ENCODE results near the gene CRYBG1. TPM values are rescaled to one million over a fixed set of nuclear protein-coding genes. Genes with fewer than 3 reads are reported as not detected.

Gene CRYBG1
- total and polyA plus RNA-seq, 2 of the 13 experiments (the other 11 are each of a cell fraction or from before 2014, with no cell fraction given) = 10.1 to 21.9 TPM

DNA sequence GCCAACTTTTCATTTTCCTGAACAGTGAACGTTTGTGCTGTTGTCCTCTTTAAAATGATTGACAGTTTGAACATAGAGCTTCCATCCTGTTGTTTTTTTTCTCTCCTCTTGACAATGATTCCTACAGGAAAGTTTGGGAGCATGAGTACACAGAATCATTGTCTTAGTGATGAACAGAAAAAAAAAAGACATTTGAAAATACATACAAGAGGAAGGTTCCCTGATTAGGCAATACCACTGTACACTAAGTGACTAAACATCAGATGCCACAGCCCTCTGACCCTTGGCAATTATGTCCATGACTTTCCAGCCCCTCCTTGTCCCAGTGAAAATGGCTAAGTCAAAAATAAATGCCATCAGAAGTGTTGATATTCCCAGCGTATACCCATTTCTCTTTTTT lies 197.3 kb downstream of the CRYBG1 start (continued):
- TF ChIP-seq SOX13 (IDR thresholded peaks at IDR 0.05) = peak; percentile 72
- TF ChIP-seq SOX13 (CRISPR knock-in tag; conservative IDR thresholded peaks at IDR 0.05 in 1 of 2, IDR thresholded peaks at IDR 0.05 in 1 of 2) = peak in 1 of 2 experiments; percentile 97; a peak in 2 of 4 replicates
- TF ChIP-seq, protein P1, sequence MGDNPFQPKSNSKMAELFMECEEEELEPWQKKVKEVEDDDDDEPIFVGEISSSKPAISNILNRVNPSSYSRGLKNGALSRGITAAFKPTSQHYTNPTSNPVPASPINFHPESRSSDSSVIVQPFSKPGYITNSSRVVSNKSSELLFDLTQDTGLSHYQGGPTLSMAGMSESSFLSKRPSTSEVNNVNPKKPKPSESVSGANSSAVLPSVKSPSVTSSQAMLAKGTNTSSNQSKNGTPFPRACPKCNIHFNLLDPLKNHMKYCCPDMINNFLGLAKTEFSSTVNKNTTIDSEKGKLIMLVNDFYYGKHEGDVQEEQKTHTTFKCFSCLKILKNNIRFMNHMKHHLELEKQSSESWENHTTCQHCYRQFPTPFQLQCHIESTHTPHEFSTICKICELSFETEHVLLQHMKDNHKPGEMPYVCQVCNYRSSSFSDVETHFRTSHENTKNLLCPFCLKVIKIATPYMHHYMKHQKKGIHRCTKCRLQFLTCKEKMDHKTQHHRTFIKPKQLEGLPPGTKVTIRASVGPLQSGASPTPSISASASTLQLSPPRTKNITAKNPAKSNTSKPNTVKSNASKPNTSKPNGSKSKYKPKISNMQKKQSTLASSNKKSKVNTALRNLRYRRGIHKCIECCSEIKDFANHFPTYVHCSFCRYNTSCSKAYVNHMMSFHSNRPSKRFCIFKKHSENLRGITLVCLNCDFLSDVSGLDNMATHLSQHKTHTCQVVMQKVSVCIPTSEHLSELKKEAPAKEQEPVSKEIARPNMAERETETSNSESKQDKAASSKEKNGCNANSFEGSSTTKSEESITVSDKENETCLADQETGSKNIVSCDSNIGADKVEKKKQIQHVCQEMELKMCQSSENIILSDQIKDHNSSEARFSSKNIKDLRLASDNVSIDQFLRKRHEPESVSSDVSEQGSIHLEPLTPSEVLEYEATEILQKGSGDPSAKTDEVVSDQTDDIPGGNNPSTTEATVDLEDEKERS (CRISPR knock-in tag; IDR thresholded peaks at IDR 0.05) = no peak
- 0 out of 2 replicates have a peak, but pooled peaks have one; percentile 11 for TF ChIP-seq HMG20A (CRISPR knock-in tag; IDR thresholded peaks at IDR 0.05; ENCODE audit: borderline replicate concordance)
- TF ChIP-seq KAT7 (CRISPR knock-in tag; IDR thresholded peaks at IDR 0.05; ENCODE audit: borderline replicate concordance) = no peak
- TF ChIP-seq, protein P2, sequence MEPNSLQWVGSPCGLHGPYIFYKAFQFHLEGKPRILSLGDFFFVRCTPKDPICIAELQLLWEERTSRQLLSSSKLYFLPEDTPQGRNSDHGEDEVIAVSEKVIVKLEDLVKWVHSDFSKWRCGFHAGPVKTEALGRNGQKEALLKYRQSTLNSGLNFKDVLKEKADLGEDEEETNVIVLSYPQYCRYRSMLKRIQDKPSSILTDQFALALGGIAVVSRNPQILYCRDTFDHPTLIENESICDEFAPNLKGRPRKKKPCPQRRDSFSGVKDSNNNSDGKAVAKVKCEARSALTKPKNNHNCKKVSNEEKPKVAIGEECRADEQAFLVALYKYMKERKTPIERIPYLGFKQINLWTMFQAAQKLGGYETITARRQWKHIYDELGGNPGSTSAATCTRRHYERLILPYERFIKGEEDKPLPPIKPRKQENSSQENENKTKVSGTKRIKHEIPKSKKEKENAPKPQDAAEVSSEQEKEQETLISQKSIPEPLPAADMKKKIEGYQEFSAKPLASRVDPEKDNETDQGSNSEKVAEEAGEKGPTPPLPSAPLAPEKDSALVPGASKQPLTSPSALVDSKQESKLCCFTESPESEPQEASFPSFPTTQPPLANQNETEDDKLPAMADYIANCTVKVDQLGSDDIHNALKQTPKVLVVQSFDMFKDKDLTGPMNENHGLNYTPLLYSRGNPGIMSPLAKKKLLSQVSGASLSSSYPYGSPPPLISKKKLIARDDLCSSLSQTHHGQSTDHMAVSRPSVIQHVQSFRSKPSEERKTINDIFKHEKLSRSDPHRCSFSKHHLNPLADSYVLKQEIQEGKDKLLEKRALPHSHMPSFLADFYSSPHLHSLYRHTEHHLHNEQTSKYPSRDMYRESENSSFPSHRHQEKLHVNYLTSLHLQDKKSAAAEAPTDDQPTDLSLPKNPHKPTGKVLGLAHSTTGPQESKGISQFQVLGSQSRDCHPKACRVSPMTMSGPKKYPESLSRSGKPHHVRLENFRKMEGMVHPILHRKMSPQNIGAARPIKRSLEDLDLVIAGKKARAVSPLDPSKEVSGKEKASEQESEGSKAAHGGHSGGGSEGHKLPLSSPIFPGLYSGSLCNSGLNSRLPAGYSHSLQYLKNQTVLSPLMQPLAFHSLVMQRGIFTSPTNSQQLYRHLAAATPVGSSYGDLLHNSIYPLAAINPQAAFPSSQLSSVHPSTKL (CRISPR knock-in tag; IDR thresholded peaks at IDR 0.05) = peak; percentile 85
- TF ChIP-seq, protein P3, sequence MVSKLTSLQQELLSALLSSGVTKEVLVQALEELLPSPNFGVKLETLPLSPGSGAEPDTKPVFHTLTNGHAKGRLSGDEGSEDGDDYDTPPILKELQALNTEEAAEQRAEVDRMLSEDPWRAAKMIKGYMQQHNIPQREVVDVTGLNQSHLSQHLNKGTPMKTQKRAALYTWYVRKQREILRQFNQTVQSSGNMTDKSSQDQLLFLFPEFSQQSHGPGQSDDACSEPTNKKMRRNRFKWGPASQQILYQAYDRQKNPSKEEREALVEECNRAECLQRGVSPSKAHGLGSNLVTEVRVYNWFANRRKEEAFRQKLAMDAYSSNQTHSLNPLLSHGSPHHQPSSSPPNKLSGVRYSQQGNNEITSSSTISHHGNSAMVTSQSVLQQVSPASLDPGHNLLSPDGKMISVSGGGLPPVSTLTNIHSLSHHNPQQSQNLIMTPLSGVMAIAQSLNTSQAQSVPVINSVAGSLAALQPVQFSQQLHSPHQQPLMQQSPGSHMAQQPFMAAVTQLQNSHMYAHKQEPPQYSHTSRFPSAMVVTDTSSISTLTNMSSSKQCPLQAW (CRISPR knock-in tag; IDR thresholded peaks at IDR 0.05) = no peak
- TF ChIP-seq ZFP90 (CRISPR knock-in tag; IDR thresholded peaks at IDR 0.05; ENCODE audit: borderline replicate concordance) = no peak
- TF ChIP-seq LCORL (IDR thresholded peaks at IDR 0.05) = no peak
- TF ChIP-seq LCORL (CRISPR knock-in tag; IDR thresholded peaks at IDR 0.05) = no peak; the same call in 1 of the 2 replicates
- no peak for TF ChIP-seq MEF2D (CRISPR knock-in tag; IDR thresholded peaks at IDR 0.05)
- TF ChIP-seq, protein P4, sequence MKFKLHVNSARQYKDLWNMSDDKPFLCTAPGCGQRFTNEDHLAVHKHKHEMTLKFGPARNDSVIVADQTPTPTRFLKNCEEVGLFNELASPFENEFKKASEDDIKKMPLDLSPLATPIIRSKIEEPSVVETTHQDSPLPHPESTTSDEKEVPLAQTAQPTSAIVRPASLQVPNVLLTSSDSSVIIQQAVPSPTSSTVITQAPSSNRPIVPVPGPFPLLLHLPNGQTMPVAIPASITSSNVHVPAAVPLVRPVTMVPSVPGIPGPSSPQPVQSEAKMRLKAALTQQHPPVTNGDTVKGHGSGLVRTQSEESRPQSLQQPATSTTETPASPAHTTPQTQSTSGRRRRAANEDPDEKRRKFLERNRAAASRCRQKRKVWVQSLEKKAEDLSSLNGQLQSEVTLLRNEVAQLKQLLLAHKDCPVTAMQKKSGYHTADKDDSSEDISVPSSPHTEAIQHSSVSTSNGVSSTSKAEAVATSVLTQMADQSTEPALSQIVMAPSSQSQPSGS (CRISPR knock-in tag; IDR thresholded peaks at IDR 0.05) = 0 out of 2 replicates have a peak, but pooled peaks have one; percentile 28
- TF ChIP-seq POGZ (CRISPR knock-in tag; IDR thresholded peaks at IDR 0.05) = no peak
- TF ChIP-seq CBX1 (IDR thresholded peaks at IDR 0.05; ENCODE audit: low read depth) = no peak
- no peak for TF ChIP-seq ZEB1 (IDR thresholded peaks at IDR 0.05; ENCODE audit: insufficient replicate concordance, low read depth)
- TF ChIP-seq, protein P5, sequence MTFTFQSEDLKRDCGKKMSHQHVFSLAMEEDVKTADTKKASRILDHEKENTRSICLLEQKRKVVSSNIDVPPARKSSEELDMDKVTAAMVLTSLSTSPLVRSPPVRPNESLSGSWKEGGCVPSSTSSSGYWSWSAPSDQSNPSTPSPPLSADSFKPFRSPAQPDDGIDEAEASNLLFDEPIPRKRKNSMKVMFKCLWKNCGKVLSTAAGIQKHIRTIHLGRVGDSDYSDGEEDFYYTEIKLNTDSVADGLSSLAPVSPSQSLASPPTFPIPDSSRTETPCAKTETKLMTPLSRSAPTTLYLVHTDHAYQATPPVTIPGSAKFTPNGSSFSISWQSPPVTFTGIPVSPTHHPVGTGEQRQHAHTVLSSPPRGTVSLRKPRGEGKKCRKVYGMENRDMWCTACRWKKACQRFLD (CRISPR knock-in tag; IDR thresholded peaks at IDR 0.05; ENCODE audit: borderline replicate concordance) = no peak
- TF ChIP-seq MZF1 (CRISPR knock-in tag; IDR thresholded peaks at IDR 0.05; ENCODE audit: borderline replicate concordance) = no peak
- TF ChIP-seq ZNF674 (CRISPR knock-in tag; IDR thresholded peaks at IDR 0.05; ENCODE audit: low read depth) = no peak
- TF ChIP-seq CENPX (CRISPR knock-in tag; IDR thresholded peaks at IDR 0.05) = no peak
- 0 out of 2 replicates have a peak, but pooled peaks have one; percentile 21 for TF ChIP-seq ZNF12 (CRISPR knock-in tag; IDR thresholded peaks at IDR 0.05)
